Activated naive CD4-positive, alpha-beta T cell treated with anti-CD3 and anti-CD28 coated beads, Interleukin-2, amount 50 U/mL, for 16 hours (primary cell): ENCODE results near the gene PLEKHM3.

Experiments
- DNase-seq: peaks from one replicate; pipeline ENCODE4 v3.0.0-alpha.2; 2020

The PLEKHM3 gene

DNA sequence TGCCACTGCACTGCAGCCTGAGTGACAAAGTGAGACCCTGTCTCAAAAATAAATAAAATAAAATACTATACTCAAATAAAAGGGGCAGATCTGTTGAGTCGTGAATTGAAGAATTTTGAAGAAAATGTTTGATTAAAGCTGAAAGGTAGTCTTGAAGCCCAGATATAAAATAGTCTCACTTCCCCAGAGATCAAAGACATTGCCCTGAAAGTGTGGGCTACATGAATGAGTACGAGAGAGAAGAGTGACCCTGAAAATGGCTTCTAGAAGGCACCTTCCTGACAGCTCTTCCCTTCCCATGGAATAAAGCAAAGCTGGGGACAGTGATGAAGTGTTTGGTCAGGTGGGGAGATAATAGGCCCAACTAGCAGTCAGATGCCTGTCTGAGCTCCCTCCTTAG, 241.8 kb downstream of the PLEKHM3 start:
- DNase-seq: no peak

DNA sequence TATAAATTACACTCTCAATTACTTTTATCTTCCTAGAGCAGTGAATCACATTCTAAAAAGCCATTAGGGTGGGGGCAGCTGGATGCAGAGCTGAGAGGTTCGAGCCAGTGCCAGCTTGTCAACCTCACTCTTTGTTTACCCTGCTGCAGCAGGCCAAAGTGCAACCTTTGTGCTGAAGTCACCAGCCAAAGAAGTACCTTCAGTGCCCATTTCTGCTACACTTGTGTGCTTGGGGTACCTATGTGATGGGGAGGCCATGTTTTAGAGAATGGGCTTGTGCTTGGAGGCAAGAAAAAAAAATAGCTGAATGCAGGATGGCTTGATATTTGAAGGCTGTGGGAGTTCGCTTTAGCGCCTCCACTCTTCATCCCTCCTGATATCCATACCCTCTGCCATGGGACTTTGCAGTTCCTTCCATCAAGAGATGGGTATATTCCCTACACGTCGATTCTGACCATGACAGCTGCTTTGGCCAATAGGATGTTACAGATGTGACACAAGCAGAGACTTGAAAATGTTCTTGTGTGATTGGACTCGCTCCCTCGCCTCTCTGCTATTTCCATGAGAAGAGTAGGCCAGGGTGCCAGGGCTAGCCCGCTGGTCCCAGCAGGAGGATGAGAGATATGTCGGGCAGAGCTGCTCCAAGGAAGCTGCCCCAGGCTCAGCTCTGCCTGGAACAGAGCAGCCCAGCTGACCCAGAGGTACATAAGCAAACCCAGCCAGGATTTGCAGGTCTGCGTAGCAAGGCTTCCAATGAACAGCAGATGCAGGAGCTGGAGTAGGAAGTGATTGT, 242.9 kb downstream of the PLEKHM3 start:
- no peak for DNase-seq

DNA sequence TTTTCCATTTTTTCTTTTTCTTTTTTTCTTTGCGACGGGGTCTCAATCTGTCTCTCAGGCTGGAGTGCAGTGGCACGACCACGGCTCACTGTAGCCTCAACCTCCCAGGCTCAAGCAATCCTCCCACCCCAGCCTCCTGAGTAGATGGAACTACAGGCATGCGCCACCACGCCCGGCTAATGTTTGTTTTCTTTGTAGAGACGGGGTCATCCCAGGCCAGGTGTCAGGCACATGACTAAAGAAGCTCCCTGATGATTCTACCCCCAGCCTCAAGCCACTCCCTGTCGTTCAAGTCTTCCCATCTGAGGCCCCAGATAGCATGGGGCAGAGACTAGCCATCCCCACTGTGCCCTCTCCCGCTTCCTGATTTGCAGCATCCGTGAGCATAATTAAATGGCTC, 245.8 kb downstream of the PLEKHM3 start:
- DNase-seq: no peak

DNA sequence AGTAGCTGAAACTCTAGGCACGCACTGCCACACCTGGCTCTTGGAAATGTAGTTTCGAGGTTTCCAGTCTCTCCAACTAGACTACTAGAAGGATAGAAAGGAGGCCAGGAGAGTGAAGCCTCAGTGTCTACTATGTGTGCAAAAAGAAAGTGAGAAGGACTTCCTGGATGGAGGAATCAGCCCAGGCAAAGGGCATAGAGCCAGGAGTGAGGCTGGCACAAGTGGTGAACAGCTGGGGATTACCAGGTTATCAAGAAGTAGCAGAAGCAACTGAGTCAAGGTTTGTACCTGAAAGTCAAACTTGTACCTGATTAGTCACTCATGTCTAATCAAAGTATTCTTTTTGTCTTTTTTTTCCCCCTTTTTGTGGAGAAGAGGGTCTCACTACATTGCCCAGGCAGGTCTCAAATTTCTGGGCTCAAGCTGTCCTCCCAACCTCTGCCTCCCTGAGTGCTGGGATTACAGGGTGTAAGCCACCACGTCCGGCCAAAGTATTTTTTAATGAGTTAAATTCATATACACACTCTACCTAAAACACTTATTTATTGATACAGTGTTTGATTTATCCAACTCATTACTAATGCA, 246.9 kb downstream of the PLEKHM3 start:
- no peak for DNase-seq

DNA sequence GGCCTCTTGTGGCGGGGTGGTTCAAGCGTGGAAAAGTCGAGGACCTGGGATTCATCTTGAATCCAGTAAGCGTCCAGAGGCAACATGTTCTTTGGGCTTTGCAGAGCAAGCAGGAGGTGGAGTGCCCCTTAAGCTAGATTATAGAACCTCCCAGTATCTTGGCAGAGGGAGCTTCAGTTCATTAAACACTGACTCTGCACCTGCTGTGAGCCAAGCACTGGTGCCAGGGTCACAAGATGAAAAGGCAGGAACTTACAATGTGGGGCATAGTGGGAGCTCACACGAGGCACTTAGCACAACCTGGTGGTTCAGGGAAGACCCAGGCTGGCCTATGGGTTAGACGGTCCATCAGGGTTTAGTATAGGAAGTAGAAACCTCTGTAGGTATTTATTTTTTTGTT, 248.2 kb downstream of the PLEKHM3 start:
- DNase-seq: no peak

DNA sequence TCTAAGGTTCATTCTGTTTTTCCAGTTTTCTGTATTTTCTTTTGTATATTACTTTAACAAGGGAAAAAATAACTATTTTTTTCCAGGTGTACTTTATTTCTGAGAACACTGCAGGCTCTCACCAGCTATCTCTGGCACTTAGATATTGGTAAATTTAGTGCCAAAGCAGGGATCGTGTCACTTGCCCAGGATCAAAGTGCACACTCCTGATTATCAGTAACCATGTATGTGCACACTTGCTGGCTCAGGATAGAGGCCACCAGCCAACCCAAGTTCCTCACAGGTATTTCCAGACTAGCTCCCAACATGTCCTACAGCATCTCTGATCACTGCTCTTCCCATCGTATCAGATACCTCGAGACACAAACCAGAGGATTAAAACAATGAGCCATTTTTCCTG, 249.9 kb downstream of the PLEKHM3 start:
- DNase-seq: no peak

DNA sequence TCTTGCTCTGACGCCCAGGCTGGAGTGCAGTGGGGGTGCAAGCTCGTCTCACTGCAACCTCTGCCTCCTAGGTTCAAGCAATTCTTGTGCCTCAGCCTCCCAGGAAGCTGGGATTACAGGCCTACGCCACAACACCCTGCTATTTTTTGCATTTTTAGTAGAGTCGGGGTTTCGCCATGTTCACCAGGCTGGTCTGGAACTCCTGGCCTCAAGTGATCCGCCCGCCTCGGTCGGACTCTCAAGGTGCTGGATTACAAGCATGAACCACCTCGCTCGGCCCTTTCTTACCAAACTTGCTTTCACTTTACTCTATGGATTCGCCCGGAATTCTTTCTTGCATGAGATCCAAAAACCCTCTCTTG, 252.5 kb downstream of the PLEKHM3 start:
- DNase-seq: no peak

DNA sequence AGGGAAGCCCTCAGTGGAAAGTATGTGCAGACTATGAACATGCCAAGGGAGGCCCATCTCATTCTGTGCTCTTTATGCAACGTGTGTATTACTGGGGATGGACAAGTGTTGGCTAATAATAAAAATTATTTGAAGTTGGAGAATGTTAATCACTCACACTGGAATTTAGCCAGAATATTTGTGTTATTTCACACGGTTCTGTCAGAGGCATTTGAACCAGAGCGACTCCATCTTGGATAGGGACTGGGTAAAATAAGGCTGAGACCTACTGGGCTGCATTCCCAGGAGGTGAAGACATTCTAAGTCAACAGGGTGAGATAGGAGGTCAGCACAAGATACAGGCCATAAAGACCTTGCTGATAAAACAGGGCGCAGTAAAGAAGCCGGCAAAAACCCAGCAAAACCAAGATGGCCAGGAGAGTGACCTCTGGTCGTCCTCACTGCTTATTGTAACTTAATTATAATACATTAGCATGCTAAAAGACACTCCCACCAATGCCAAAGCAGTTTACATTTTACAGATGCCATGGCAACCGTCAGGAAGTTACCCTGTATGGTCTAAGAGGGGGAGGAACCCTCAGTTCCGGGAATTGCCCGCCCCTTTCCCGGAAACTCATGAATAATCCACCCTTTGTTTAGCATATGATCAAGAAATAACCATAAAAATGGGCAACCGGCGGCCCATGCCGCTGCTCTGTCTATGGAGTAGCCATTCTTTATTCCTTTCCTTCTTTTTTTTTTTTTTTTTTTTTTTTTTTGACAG, 253.1 kb downstream of the PLEKHM3 start:
- DNase-seq: peak; percentile 34

DNA sequence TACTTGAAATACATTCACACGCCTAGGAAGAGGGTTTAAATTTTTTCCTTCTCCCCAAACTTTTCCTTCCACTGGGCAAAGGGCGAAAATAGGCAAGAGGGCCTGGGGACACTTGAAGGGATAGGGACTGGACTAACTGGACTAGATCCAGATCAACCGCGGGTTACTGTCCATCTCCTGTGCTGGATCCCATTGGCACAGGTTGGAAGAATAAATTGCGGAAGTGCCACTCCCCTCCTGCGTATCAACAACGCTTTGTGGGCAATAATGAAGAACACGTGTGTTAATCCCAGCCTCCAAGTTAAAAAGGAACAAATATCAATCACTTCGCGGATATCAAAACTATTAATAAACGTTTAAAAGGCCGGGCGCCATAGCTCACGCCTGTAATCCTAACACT, 253.9 kb downstream of the PLEKHM3 start:
- DNase-seq: no peak
